NCI-H1417 (cell line): ENCODE data around the gene KIAA0319L.

Experiments
- DNase-seq, 3 experiments: peaks; one replicate each; lab custom pipeline; 2025; lab: John Stamatoyannopoulos, UW

Gene KIAA0319L

DNA sequence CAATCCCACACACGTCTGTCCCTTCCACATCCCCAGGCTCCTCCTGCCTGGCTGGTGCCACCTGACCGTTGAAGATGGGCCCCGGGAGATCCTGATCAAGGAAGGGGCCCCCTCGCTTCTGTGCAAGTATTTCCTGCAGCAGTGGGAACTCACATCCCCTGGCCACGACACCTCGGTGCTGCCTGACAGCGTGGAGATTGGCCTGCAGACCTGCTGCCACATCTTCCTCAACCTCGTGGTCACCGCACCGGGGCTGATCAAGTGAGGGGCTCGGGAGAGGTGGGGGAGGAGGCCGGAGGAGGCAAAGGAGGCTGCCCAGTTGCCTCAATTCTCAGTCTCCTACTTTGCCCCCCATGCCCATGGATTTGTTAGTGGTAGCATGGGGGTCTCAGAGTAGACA, 6.0 kb upstream of the KIAA0319L start:
- no peak for DNase-seq

GRCh38 chr1:35561972-35562680, 4.9 kb upstream of the KIAA0319L start:
- no peak for DNase-seq

GRCh38 chr1:35561297-35561971, 4.2 kb upstream of the KIAA0319L start:
- DNase-seq = no peak

GRCh38 chr1:35560256-35561225, 3.3 kb upstream of the KIAA0319L start:
- no peak for DNase-seq

DNA sequence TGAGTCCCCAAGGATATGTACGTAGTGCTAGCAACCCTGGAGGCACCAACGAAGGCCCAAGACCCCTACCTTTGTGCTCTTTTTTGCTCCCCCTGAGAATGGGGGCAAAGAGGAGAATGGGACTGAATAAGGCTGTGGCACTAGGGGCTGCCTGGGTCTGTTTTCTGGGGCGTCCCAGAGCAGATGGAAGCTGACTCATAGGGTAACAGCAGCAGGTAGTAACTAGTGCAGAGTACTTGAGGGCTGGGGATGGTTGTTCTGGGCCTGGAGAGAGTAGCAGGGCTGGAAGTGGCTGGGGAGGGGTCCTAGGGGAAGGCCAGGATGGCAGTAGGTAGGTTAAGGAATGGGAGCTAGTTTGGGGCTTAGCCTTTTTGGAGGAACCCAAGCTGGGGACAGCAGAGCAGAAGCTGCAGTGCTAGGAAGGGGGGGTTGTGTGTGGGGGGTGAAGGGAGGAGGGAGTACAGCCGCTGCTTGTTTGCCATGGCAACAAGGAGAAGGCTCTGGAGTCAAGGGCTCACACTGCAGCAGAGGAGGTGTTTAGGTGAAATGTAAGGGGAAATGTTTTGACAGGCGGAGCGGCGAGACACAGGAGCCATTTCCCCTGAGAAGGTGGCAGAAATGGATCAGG, 2.2 kb upstream of the KIAA0319L start:
- DNase-seq = no peak

DNA sequence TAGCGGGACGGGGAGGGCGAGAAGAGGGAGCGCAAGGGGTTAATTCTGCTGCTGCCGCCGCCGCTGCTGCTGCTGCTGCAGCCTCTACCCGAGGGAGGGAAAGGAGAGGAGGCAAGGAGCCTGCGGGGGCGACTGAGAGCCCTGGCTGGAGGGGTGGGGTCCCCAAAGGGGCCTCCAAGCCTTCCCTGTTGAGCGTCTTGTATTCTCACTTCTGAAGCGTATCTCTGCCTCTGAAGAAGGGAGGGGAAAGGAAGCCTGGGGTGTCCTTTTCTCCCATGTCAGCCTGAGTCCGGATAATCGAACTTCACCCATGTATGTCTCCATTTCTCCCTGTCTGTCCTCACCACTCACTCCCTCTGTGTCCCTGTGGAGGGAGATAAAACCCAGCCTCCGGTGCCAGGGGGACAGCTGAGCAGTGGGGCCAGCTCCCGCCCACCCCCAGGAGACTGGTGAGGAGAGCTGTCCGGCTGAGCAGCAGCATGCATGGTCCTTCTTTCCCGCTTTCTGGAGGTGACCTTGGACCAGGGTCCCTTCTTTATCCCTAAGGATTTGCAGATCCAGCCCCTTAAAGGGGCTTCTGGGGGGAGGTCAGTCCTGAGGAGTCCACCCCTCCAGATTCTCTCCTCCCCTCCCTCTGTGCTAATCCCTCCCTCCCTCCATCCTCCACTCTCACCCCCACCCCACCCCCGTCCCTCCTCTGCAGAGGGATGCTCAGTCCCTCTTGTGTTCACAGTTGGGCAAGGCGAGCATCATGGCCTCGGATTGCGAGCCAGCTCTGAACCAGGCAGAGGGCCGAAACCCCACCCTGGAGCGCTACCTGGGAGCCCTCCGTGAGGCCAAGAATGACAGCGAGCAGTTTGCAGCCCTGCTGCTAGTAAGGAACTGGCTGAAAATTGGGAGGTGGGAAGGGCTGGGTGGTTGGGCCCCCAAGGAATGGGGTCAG, 1.4 kb upstream of the KIAA0319L start:
- peak in 2 of 3 experiments; percentile 12 to 38 for DNase-seq

- peak; percentile 95 to 98 (median 97) for DNase-seq
These were observed 589 bp upstream of the KIAA0319L start, which contains the start of gene NCDN for GRCh38 chr1:35557611-35558373. NCDN (plus strand) TSS chr1:35557799; CDS start chr1:35558191, 392 bp downstream.

DNA sequence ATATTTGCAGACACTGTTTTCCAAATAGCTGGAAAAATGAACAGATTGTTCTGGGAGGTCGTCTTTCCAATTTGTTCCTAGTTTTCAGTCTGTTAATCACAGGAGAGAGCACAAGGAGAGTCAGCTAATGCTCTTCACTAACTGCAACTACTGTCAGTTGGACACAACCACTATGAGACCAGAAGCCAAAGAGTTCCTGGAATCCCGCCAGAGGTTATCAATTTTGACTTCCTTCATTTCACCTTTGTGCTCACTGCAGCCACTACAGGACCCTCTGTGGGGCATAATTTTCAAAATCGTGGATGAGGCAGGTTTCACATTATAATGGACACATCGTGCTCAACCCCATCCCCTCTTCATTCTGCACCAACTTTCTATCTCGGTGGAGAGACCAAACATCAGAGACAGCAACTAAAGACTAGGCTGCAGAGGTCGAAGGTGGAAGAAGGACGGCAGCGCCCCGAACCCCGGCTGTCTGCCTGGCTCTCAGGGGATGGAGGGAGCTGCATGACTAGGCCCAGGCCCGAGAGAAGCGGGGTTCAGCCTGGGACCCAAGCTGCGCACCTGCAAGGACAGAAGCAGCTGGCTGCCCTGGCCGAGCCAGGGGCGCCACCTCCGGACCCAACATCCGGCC, 602 bp downstream of the KIAA0319L start:
- peak in 1 of 3 experiments; percentile 49 for DNase-seq

GRCh38 chr1:35555601-35556477, 1.4 kb downstream of the KIAA0319L start:
- peak; percentile 19 to 96 (median 80) for DNase-seq

GRCh38 chr1:35555212-35555584, 2.0 kb downstream of the KIAA0319L start:
- no peak for DNase-seq

DNA sequence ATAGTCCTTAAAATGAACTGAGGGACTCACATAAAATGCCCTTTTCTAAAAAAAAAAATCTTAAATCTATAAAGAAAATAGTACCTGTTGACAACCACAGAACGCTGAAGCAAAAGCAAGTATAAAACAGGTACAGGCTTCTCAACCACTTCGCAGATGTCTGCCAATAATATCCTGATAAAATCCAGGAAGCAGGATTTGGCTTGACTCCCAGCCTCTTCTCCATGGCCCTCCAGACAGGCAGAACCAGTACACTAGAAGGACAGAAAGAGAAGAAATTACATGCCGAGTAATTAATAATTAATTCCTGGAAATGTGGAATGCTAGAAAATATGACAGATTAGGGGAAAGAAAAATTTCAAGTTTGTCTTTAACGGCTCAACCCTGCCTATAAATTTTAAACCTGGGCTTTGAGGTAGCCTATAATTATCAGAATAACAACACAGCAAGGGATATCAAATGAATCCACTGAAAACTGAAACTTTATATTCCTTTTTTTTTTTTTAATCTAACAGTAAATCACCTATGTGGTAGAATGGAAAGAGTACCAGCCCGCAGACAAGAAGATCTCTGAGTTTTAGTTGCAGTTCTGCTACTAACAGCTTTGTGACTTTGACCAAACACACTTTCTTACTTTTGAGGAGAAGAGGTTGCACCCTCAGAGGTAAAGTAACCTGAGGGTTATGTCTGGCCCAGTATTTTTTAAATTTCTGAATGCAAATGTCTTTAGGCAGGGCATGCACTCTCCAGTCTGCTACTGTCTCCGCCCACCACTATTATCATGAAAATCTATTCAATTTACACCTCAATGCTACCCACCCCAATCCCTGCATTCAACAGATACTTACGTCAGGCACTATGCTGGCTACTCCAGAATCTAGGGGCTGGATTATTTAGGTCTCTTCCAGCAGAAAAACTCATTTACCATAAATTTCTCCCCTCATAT, 2.7 kb downstream of the KIAA0319L start:
- DNase-seq = peak in 1 of 3 experiments; percentile 67

- DNase-seq = peak in 1 of 3 experiments; percentile 62
These were observed 3.4 kb downstream of the KIAA0319L start for GRCh38 chr1:35553851-35554250.

DNA sequence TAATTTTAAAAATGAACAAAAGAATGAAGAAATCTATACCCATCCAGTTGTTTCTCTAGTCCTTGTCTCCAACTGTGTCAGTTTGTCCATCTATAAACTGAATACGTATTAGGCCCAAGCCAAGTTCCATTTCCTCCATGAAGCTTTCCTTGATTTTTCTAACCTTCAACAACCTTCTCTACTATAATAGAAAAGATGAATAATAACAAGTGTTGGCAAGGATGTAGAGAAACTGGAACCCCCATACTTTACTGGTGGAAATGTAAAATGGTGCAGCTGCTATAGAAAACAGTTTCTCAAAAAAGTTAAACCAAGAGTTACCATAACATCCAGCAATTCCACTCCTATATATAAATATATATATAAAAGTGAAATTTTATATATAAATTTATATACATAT, 10.6 kb downstream of the KIAA0319L start:
- DNase-seq = no peak

DNA sequence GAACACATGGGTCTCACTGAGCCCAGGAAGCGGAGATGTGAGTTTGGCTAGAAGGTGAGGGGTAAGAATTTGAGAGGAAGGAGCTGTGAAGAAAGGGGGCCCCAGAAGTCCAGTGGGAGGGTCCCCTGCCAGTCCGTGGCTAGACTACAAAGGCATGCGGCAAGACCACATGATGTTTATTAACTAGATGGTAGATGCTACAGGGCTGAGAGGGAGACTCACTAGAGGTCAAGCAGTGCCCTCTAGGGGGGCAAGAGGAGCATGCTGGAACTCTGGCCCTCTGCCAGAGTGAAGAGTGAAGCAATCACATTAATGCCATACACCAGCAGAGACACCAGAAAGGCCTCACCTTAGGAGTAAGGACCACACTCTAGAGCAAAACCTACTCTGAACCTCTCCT, 12.2 kb downstream of the KIAA0319L start:
- DNase-seq = peak in 2 of 3 experiments; percentile 63 to 85

GRCh38 chr1:35539824-35540261, 17.4 kb downstream of the KIAA0319L start:
- DNase-seq = no peak

- peak in 1 of 3 experiments; percentile 20 for DNase-seq
These were observed 18.0 kb downstream of the KIAA0319L start for GRCh38 chr1:35539073-35539823.
